Measurements from ENCODE around the gene NIPSNAP2. TPM values are rescaled to one million over a fixed set of nuclear protein-coding genes. Genes with fewer than 3 reads are reported as not detected.
"Not testable (repeated sequence)": the region's sequence is repeated elsewhere in the genome, so short reads cannot be mapped to it uniquely, and the experiment has no call there.

NIPSNAP2 gene
- polyA plus RNA-seq, 3 donors = 94.5 to 119 (median 105) TPM

DNA sequence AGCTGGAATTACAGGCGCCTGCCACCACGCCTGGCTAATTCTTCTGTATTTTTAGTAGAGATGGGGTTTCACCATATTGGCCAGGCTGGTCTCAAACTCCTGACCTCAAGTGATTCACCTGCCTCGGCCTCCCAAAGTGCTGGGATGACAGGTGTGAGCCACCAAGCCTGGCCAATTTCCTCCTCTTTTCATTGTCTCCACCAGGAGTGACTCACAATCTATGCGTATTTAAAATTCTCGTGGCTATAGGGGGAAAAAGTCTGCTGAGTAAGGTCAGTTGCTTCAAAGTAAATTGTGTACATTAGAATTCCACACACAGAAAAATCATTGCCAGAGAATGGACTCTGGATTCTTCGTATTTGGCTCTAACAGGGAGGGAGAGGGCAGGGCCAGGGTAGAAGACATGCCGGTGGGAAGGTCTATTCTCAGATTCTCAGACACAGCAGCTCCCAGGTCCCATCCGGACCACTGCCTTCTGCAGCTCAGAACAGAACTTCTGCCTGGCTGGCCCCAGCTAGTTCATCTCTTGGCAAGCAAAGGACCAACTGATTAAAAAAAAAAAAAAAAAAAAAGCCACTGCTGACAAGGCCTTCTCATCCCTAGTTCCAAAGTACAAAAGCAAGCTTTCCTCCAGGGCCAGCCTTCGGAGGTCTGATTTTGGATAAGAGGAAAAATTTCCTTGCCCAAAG is 64.7 kb downstream of the NIPSNAP2 start:
- no peak for DNase-seq (ENCODE audit: extremely low read depth in 1 of 11, low read depth in 9 of 11, low spot score in 4 of 11)

DNA sequence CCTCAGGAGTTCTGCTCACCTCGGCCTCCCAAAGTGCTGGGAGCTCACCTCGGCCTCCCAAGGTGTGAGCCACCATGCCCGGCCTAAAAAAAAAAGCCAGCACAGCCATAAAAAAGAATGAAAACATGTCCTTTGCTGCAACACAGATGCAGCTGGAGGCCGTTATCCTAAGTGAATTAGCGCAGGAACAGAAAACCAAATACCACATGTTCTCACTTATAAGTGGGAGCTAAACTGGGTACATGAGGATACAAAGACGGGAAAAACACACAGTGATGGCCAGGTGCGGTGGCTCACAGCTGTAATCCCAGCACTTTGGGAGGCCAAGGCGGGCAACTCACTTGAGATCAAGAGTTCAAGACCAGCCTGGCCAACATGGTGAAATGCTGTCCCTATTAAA is 66.0 kb downstream of the NIPSNAP2 start:
- no peak for DNase-seq (ENCODE audit: extremely low read depth in 1 of 11, low read depth in 9 of 11, low spot score in 4 of 11)

DNA sequence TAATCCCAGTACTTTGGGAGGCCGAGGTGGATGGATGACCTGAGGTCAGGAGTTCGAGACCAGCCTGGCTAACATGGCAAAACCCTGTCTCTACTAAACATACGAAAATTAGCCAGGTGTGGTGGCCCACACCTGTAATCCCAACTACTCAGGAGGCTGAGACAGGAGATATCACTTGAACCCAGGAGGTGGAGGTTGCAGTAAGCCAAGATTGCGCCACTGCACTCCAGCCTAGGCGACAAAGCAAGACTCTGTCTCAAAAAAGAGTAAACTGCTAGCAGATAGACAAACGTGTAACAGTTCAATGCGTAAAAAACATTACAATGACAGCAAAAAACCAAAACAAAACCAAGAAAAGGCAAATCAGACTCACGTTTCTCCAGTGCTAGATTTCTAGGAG is 67.2 kb downstream of the NIPSNAP2 start:
- DNase-seq (ENCODE audit: extremely low read depth in 1 of 11, low read depth in 9 of 11, low spot score in 4 of 11) = not testable (repeated sequence)

DNA sequence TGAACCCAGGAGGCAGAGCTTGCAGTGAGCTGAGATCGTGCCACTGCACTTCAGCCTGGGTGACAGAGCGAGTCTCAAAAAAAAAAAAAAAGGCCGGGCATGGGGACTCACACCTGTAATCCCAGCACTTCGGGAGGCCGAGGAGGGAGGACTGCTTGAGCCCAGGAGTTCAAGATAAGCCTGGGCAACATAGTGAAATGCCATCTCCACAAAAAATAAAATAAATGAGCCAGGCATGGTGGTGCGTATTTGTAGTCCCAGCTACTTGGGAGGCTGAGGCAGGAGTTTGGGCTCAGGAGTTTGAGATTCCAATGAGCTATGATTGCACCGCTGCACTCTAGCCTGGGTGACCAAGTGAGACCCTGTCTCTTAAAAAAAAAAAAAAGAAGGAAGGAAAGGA is 68.2 kb downstream of the NIPSNAP2 start:
- DNase-seq (ENCODE audit: extremely low read depth in 1 of 11, low read depth in 9 of 11, low spot score in 4 of 11) = not testable (repeated sequence)

DNA sequence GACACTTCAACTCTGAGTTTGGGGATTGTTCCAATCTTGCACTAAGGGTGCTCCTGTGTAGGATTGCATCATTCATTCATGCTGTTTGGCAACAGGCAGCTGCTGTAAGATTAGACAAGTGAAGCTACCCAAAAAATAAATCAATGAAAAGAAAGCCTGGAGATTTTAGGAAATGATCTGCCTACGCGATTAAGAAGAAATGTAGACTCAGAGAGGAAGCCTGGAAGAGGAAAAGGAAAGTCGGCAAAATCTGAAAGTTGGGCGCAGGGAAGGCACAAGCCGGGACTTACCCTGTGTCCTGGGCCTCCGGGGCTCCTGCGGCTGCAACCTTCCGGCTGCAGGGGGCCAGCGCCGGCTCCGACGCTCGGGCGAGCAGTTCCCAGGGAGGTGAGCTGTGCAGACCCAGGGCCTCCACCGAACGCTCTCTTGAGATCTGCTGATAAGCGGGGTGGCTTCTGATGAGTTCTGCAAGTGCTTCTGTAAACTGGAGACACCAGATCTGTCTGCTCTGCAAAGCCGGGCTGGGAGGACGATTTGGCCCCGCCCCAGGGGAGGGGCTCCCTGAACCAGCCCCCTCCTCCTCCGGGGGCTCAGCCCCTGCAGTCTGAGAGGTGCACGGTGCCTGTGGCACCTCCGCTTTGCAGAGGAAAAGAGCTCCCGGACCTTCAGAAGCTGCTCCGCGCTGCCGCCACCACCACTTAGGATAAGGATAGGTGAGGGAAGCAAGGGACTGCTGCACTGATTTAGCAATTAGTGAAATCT is 69.5 kb downstream of the NIPSNAP2 start:
- DNase-seq (ENCODE audit: extremely low read depth in 1 of 11, low read depth in 9 of 11, low spot score in 4 of 11) = peak in 8 of 11 donors; percentile 46 to 67 (median 56)

DNA sequence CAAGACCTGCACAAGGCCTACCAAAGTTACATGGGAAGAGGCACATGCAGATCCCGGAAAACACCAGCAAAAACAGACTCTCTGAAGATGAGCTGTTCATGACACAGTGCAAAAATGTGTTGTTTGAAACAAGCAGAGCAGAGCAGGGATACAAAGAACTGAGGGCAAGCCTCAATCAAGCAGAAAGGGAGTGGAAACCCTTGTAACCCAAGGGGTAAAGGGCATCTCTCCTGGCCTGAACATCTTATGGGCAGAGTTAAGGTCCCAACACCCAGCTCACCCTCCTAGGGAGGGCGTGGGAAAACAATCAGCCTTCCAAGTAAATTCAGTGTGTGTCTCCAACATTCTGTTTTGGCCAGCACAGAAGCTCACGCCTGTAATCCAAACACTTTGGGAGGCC is 76.3 kb downstream of the NIPSNAP2 start:
- no peak for DNase-seq (ENCODE audit: extremely low read depth in 1 of 11, low read depth in 9 of 11, low spot score in 4 of 11)

DNA sequence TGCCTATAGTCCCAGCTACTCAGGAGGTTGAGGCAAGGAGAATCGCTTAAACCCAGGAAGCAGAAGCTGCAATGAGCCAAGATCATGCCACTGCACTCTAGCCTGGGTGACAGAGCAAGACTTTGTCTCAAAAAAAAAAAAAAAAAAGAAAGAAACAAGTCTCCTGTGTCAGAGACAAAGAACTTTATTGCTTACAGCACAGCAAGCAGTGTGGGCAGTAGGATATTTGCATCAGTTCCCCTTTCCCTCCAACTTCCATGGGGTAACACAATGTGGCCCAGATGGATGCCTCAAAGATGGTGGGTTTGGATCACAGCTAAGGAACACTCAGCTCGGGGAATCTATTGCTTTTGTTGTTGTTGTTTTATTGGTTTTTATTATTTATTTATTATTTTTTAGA is 81.4 kb downstream of the NIPSNAP2 start:
- DNase-seq (ENCODE audit: extremely low read depth in 1 of 11, low read depth in 9 of 11, low spot score in 4 of 11) = not testable (repeated sequence)

DNA sequence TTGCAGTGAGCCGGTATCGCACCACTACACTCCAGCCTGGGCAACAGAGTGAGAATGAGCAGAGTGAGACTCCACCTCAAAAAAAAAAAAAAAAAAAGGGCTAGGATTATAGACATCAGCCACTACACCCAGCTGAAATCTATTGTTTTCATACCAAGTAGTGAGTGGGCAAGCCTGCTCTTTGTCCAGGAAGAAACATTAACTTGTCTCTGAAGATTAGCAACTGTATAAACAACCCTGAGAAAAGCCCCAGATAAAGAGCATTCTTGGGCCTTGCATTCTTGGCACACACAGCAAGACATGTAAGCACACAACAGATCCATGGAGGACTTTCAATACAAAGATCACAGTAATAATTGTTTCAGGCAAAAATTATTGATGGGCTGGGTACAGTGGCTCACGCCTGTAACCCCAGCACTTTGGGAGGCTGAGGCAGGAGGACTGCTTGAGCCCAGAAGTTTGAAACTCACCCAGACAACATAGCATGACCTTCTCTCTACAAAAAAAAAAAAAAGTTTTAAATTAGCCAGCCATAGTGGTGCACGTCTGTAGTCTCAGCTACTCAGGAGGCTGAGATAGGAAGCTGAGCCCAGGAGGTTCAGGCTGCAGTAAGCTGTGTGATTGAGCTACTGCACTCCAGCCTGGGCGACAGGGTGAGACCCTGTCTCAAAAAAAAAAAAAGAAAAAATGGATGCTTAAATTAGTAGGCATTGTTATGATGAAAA is 82.5 kb downstream of the NIPSNAP2 start:
- DNase-seq (ENCODE audit: extremely low read depth in 1 of 11, low read depth in 9 of 11, low spot score in 4 of 11) = peak in 1 of 11 donors; percentile 54

DNA sequence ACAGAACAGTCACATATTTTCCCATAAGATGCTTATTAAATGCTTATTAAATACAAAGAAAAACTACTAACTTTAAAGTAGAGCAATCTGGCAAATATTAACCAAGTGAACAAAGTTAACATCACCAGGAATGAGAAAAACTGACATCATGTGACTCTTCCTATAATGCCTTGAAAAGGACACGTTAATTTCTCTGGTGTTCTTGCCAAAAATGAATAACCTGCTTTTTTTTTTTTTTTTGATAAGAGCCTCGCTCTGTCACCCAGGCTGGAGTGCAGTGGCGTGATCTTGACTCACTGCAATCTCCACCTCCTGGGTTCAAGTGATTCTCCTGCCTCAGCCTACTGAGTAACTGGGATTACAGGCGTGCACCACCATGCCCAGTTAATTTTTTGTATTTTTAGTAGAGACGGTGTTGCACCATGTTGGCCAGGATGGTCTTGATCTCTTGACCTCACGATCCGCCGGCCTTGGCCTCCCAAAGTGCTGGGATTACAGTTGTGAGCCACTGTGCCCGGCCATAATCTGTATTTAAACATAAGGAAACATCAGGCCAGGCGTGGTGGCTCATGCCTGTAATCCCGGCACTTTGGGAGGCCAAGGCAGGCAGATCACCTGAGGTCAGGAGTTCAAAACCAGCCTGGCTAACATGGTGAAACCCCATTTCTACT is 83.2 kb downstream of the NIPSNAP2 start:
- not testable (repeated sequence) for DNase-seq (ENCODE audit: extremely low read depth in 1 of 11, low read depth in 9 of 11, low spot score in 4 of 11)

DNA sequence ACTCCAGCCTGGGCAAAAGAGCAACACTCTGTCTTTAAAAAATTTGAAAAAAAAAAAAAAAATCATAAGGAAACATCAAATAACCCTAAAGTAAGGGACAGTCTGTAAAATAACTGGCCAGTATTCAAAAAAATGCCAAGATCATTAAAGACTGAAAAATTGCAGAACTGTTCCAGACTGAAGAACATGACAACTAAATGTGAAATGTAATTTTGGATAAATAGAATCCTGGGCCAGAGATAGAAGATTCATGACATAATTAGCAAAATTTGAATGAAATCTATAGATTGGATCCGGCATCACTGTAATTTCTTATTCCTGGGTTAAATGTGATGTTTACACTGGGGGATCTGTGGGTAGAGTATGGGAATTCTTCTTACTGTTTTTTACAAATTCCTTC is 83.9 kb downstream of the NIPSNAP2 start:
- no peak for DNase-seq (ENCODE audit: extremely low read depth in 1 of 11, low read depth in 9 of 11, low spot score in 4 of 11)

DNA sequence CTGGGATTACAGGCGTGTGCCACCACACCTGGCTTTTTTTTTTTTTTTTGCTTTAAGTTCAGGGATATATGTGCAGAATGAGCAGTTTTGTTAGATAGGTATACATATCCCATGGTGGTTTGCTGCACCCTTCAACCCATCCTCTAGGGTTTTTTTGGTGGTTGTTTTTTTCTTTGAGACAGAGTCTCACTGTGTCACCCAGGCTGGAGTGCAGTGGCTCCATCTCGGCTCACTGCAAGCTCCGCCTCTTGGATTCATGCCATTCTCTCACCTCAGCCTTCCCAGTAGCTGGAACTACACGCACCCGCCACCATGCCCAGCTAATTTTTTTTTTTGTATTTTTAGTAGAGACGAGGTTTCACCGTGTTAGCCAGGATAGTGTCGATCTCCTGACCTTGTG is 84.4 kb downstream of the NIPSNAP2 start:
- not testable (repeated sequence) for DNase-seq (ENCODE audit: extremely low read depth in 1 of 11, low read depth in 9 of 11, low spot score in 4 of 11)

Other genes starting within 250 kb of the NIPSNAP2 start
- under 1 TPM; 0.16 to 0.57 (median 0.19) TPM for gene SEPTIN14, start 101.8 kb upstream of the NIPSNAP2 start, polyA plus RNA-seq (ENCODE audit: insufficient read length in 3 of 3)
- gene ZNF713, start 77.1 kb upstream of the NIPSNAP2 start, polyA plus RNA-seq (ENCODE audit: insufficient read length in 3 of 3) = 10 to 100 TPM; 12.3 to 15.8 (median 14.6) TPM
- 10 to 100 TPM; 16.0 to 20.5 (median 16.1) TPM for gene MRPS17, start 12.7 kb upstream of the NIPSNAP2 start, polyA plus RNA-seq (ENCODE audit: insufficient read length in 3 of 3)
- gene PSPH, start 86.9 kb downstream of the NIPSNAP2 start, polyA plus RNA-seq (ENCODE audit: insufficient read length in 3 of 3) = 10 to 100 TPM; 26.1 to 35.1 (median 28.8) TPM
- gene CCT6A, start 87.2 kb downstream of the NIPSNAP2 start, polyA plus RNA-seq (ENCODE audit: insufficient read length in 3 of 3) = 100 to 1,000 TPM; 206 to 245 (median 233) TPM
- 100 to 1,000 TPM; 130 to 169 (median 135) TPM for gene SUMF2, start 99.7 kb downstream of the NIPSNAP2 start, polyA plus RNA-seq (ENCODE audit: insufficient read length in 3 of 3)
- 1 to 10 TPM in 2 of 3 donors, under 1 TPM in 1; 0.90 to 3.0 (median 1.4) TPM for gene PHKG1, start 128.4 kb downstream of the NIPSNAP2 start, polyA plus RNA-seq (ENCODE audit: insufficient read length in 3 of 3)
- 100 to 1,000 TPM; 238 to 284 (median 266) TPM for gene CHCHD2, start 141.9 kb downstream of the NIPSNAP2 start, polyA plus RNA-seq (ENCODE audit: insufficient read length in 3 of 3)
- gene NUPR2, start 151.8 kb downstream of the NIPSNAP2 start, polyA plus RNA-seq (ENCODE audit: insufficient read length in 3 of 3) = 1 to 10 TPM; 2.4 to 3.5 (median 2.6) TPM